Measurements from ENCODE around the gene MT3. TPM values are rescaled to one million over a fixed set of nuclear protein-coding genes. Genes with fewer than 3 reads are reported as not detected.
"Not testable (repeated sequence)": the region's sequence is repeated elsewhere in the genome, so short reads cannot be mapped to it uniquely, and the experiment has no call there.

The MT3 gene
- total RNA-seq, 1 donor, result not detected

DNA sequence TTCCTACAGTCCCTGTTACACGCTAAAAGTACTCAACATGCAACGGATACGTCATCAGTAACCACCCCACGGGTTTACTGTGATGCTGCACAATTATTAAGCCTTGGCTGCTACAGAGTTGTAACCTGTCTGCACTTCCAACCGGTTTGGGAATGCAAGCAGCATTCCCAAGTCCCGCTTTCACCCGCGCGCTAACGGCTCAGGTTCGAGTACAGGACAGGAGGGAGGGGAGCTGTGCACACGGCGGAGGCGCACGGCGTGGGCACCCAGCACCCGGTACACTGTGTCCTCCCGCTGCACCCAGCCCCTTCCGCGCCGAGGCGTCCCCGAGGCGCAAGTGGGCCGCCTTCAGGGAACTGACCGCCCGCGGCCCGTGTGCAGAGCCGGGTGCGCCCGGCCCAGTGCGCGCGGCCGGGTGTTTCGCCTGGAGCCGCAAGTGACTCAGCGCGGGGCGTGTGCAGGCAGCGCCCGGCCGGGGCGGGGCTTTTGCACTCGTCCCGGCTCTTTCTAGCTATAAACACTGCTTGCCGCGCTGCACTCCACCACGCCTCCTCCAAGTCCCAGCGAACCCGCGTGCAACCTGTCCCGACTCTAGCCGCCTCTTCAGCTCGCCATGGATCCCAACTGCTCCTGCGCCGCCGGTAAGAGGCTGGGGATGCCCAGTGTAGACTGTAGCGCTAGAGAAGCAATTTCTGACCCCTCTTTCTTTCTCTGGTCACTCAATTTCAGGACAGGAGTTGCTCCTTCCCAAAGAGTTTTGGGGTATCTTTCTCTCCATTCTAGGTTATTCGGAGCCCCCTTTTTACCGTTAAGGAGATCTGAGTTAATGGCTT, 18.9 kb downstream of the MT3 start, which contains the start of gene MT2A:
TSS of gene MT2A (plus strand) at position 542 of the 833 bp plus-strand sequence. CDS start at position 614, 72 bp downstream.
- DNase-seq (ENCODE audit: low read depth in 2 of 3, low spot score in 2 of 3), result peak; percentile 68 to 93 (median 87)

- DNase-seq (ENCODE audit: low read depth in 2 of 3, low spot score in 2 of 3), result no peak
These were observed 19.6 kb downstream of the MT3 start for GRCh38 chr16:56608876-56609462.

DNA sequence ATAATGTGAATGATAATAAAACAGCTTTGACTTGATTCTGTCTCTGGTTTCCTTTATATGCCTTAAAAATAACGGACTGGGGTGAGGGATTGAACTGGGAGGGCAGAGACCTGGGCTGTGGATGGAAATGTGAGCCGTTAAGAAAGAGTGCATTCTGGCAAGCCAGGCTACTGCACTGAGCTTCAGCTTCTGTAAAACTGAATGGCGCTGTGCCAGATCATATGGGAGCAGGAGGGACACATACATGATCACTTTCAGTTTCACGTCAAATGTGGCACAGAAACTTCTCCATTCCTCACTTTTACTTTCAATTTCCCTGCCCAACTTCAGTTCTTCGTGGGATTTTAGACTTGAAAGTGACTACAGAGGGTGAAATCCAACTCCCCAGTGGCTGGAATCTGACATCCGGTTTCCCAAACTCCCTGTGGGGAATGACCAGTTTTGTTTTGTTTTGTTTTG, 20.2 kb downstream of the MT3 start:
- peak; percentile 58 to 98 (median 95) for DNase-seq (ENCODE audit: low read depth in 2 of 3, low spot score in 2 of 3)

DNA sequence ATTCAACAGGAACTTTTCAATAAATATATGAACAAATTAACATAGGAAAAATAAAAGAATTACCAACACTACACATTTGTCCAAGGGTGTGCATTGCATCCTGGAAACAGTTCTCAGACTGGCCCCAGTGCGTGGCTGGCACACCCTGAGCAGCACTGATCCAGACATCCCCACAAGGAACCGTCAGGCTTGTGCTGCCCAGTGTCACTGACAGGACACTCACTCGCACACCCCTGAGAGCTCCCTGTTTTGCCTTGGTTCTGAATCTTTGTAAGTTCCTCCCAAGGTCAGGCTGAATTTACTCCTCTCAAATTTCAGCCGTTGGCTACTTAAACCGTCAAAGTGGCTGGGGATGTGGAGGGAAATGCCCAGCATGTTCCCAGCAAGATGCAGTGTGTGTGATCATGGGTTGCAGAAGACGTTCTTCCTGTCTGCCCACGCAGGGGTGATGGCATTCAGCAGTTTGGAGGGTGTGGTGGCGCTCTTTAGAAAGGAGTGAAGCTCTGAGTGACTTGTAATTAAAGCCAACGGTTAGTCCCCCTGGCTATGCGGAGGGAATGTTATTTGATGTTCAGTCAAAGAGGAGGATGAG, 20.8 kb downstream of the MT3 start:
- peak in 1 of 3 donors; percentile 50 for DNase-seq (ENCODE audit: low read depth in 2 of 3, low spot score in 2 of 3)

GRCh38 chr16:56610609-56611111, 21.3 kb downstream of the MT3 start:
- no peak for DNase-seq (ENCODE audit: low read depth in 2 of 3, low spot score in 2 of 3)

DNA sequence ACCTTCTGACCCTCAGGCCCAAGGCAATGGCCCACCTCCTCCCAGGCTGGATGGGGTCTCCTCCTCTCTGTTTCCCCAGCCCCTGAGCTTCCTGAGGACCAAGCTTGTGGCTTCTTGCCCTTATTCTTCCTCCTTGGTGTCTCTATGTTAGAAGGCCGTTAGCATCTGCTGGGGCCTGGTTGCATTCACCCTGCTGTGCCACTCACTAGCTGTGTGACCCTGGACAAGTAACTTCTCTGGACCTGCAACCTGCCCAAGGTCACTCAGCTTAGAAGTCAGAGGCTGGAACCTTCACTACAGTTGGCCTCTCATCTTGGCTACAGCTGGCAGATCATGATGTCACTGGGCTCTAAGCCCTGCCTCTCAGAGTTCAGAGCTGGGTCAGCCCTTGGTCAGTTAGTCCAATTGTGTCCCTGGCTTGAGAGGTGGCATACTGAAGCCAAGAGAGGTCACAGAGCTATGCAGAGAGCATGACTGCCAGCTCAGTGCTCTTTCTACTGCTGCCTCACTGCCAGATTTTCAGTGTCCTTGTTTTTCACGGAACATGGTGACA, 22.0 kb downstream of the MT3 start:
- no peak for DNase-seq (ENCODE audit: low read depth in 2 of 3, low spot score in 2 of 3)

DNA sequence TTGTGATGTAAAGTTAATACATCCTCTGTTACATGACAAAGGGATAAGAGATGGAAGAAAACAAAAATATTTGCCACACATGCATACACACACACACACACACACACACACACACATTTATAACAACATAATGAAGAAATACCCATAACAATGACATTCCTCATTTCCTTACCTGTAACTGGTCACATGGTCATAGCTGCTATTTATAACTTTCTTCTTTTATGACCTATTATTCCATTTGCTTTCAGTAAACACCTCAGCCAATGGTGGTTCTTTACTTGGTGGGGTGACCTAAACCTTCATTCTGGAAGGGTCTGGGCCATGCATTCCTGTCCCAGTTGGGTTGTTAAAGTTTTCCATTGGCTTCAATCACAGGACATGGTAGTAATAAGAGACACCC, 24.4 kb downstream of the MT3 start:
- no peak for DNase-seq (ENCODE audit: low read depth in 2 of 3, low spot score in 2 of 3)

GRCh38 chr16:56614549-56614991, 25.2 kb downstream of the MT3 start:
- DNase-seq (ENCODE audit: low read depth in 2 of 3, low spot score in 2 of 3), result no peak

DNA sequence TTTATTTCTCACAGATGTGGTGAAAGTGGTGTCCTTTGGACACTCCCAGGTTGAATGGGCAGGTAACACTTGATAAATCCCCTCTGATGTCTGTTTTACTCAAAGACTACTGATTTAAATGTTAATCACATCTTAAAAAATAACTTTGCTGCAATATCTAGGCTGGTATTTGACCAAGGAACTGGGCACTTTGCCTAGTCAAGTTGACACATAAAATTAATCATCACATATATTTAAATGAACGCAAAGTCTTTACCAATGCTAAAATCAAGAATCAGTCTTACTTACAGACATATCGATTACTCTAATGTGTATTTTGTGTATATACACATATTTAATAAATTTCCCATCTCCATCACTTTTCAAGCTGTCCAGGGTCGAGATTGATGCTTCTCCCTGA, 26.0 kb downstream of the MT3 start:
- DNase-seq (ENCODE audit: low read depth in 2 of 3, low spot score in 2 of 3), result no peak

DNA sequence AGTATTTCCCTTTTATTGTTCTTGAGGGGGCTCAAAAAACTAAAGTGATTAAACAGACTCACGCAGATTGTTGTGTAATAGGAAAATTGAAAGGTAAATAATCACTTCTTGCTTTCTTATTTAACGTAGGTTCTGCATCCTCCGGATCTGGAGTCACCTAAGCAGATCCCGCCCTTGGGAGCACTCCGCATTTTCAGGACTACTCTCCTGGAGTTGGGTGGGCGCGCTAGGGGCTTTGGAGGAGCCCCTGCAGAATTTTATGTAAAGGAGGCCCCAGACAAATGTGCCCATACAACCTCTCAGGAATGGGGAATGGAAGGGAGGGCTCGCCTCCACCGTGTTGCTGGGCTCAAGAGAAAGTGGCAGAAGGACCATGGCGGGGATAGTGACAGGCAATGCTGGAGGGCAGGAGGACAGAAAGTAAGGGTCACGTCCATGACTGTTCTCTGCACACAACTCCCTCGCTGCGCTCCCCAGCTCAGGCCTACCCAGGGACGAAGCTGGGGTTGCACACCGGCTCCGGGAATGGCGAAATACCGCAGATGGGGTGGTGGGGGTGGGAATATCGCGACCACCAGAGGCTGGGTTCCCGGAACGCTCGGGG, 27.4 kb downstream of the MT3 start:
- no peak for DNase-seq (ENCODE audit: low read depth in 2 of 3, low spot score in 2 of 3)

DNA sequence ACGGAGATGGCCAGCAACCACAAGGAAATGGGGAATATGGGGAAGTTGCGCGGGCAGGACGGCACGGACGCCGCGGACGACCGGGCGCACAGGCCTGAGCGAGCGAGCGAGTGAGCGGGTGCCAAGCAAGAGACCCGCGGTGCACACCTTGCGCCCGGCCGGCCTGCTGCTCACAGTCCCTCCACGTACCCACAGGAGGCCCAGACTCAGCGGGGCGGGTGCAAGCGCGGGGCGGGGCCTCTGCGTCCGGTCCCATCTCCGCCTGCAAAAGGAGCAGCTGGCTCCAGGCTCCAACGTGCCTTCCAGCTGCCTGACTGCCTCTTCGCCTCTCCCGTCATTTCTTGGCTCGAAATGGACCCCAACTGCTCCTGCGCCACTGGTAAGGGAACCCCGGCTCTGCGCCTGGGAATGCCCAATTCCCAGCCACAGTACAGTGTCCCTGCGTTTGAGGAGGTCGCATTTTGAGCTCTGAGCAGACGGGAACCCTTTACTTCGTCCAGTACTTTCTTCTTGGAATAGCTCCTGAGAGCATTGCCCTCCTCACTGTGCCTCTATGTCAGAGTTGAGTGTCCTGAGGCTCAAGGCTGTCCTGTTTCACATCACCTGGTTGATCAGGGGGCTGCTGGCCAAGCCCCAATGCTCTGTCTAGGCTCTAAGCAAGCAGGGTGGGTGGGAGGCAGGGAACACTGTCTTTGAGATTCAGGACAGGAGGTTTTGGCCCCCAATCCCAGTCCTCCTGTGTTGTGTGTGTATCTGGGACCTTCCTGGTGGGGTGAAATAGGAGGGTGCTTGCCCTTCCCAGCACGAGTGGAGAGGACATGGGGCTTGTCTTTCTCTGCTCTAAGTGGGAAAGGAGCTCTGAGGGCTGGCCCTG, 28.1 kb downstream of the MT3 start:
- DNase-seq (ENCODE audit: low read depth in 2 of 3, low spot score in 2 of 3), result no peak

DNA sequence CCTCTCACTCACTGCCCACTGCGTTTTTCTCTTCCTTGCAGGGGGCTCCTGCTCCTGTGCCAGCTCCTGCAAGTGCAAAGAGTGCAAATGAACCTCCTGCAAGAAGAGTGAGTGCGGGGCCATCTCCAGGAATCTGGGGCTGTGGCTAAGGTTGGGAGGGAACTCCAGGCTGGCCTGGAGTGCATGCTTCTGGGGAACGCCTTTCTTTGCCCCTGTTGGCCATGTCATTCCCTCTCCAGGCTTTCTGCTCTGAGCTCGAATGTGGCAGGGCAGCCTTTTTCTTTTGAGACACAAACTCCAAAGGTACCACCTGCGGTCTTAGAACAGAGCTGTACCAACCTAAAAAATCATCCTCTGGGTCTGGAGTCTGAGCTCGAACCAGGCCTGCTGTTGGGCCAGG, 28.8 kb downstream of the MT3 start:
- no peak for DNase-seq (ENCODE audit: low read depth in 2 of 3, low spot score in 2 of 3)

- DNase-seq (ENCODE audit: low read depth in 2 of 3, low spot score in 2 of 3), result no peak
These were observed 31.1 kb downstream of the MT3 start for GRCh38 chr16:56620339-56620897.

GRCh38 chr16:56621665-56622445, 32.5 kb downstream of the MT3 start:
- not testable (repeated sequence) for DNase-seq (ENCODE audit: low read depth in 2 of 3, low spot score in 2 of 3)

- not testable (repeated sequence) for DNase-seq (ENCODE audit: low read depth in 2 of 3, low spot score in 2 of 3)
These were observed 33.9 kb downstream of the MT3 start for GRCh38 chr16:56623184-56623583.

- DNase-seq (ENCODE audit: low read depth in 2 of 3, low spot score in 2 of 3), result no peak
These were observed 34.3 kb downstream of the MT3 start for GRCh38 chr16:56623637-56624036.

GRCh38 chr16:56625140-56625942, 36.0 kb downstream of the MT3 start, which contains the start of gene MT1E:
TSS of gene MT1E (plus strand) at chr16:56625781. CDS start at chr16:56625852, 71 bp downstream.
- peak in 2 of 3 donors; percentile 42 to 63 for DNase-seq (ENCODE audit: low read depth in 2 of 3, low spot score in 2 of 3)
